Coronary artery (tissue), 2 donors: ENCODE results near the gene TMEM151A.

ENCODE experiments used
- DNase-seq: peaks from one replicate; pipeline ENCODE4 v3.0.0-alpha.2; 2017; ENCODE audit warnings: low spot score
- H3K27ac ChIP-seq, 2 donors: fragments of 200-600 bp; sonication (generic); one replicate each; pipeline ENCODE4 v1.5.1; 2016 to 2019
- H3K4me3 ChIP-seq: fragments of 200-600 bp; sonication (generic); 2 replicates; pipeline ENCODE4 v1.5.1; 2016; ENCODE audit warnings: mild to moderate bottlenecking, moderate library complexity
- TF ChIP-seq, protein P1 (sequence below): fragments of 200-600 bp; sonication (generic); IDR thresholded peaks from one replicate; pipeline ENCODE4 v1.5.1; 2019; ENCODE audit warnings: antibody characterized with exemption

Gene TMEM151A

DNA sequence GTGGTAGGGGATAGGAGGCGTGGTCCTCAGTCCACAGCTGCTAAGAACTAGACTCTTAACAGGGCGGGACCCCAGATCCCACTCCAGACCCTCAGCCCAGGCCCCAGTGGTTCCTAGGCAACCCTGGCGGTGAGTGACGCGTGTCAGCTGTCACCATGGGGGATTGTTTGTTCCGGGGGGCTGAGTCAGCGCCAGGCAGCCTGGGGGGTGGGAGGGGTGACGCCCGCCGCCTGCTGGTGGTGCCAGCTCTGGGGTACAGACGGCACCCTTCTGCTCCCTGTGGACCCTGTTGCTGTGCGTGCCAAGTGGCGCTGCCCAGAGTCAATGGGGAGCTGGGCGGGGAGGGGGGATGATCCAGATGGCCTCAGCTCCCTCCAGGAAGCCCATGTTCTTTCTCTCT, 11.3 kb upstream of the TMEM151A start:
- DNase-seq = no peak
- Histone ChIP-seq H3K4me3 (no peak overlapping the region), H3K27ac (no peak overlapping the region)
- TF ChIP-seq, protein P1, sequence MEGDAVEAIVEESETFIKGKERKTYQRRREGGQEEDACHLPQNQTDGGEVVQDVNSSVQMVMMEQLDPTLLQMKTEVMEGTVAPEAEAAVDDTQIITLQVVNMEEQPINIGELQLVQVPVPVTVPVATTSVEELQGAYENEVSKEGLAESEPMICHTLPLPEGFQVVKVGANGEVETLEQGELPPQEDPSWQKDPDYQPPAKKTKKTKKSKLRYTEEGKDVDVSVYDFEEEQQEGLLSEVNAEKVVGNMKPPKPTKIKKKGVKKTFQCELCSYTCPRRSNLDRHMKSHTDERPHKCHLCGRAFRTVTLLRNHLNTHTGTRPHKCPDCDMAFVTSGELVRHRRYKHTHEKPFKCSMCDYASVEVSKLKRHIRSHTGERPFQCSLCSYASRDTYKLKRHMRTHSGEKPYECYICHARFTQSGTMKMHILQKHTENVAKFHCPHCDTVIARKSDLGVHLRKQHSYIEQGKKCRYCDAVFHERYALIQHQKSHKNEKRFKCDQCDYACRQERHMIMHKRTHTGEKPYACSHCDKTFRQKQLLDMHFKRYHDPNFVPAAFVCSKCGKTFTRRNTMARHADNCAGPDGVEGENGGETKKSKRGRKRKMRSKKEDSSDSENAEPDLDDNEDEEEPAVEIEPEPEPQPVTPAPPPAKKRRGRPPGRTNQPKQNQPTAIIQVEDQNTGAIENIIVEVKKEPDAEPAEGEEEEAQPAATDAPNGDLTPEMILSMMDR = no peak

DNA sequence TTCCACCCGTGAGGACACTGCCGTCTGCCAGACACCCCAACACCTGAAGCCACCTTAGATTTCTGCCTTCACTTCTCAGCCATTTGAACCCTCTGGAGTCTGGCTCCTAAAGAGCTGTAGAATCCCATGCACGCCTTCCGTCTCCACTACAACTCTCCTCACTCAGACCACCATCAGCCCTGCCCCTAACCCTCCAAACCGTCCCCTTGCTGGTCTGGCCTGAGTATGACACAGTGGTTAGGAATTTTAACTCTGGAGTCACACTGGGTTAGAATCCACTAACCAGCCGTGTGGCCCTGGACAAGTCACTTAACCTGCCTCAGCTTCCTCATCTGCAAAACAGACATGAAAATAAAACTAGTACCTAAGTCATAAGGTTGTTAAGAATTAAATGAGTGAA, 10.7 kb upstream of the TMEM151A start:
- TF ChIP-seq, protein P1 = no peak
- DNase-seq = no peak
- H3K4me3 ChIP-seq = no peak overlapping the region
- no peak overlapping the region for H3K27ac ChIP-seq

DNA sequence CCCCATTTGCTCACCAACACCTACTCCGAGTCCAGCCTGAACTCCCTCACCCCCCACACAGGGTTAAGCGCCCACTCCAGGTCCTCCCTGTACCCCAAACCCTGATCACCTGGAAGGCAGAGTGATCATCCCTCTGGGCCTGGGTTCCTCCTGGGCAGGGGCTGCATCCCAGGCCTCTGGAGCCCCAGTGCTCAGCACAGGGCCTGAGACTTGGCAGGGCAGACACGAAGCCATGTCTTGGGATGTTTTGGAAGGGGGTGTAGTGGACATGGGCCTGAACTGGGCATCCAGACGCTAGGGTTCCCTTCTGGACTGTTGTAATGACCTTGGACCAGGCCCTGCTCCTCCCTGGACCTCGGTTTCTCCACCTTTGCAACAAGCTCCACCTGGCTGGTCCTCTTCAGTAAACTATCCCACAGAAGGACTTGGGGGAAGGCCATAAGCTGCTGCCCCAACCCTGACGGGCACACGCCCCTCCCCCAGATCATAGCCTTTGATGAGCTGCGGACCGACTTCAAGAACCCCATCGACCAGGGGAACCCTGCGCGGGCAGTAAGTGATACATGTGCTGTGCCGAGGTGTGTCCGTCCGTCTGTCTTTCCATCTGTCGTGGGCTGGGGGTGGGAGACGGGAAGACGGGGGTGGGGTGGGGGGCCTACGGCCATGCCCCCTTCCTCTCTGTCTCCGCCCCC, 9.8 kb upstream of the TMEM151A start:
- TF ChIP-seq, protein P1 = no peak
- no peak for DNase-seq
- Histone ChIP-seq H3K4me3 (no peak overlapping the region), H3K27ac (no peak overlapping the region)

DNA sequence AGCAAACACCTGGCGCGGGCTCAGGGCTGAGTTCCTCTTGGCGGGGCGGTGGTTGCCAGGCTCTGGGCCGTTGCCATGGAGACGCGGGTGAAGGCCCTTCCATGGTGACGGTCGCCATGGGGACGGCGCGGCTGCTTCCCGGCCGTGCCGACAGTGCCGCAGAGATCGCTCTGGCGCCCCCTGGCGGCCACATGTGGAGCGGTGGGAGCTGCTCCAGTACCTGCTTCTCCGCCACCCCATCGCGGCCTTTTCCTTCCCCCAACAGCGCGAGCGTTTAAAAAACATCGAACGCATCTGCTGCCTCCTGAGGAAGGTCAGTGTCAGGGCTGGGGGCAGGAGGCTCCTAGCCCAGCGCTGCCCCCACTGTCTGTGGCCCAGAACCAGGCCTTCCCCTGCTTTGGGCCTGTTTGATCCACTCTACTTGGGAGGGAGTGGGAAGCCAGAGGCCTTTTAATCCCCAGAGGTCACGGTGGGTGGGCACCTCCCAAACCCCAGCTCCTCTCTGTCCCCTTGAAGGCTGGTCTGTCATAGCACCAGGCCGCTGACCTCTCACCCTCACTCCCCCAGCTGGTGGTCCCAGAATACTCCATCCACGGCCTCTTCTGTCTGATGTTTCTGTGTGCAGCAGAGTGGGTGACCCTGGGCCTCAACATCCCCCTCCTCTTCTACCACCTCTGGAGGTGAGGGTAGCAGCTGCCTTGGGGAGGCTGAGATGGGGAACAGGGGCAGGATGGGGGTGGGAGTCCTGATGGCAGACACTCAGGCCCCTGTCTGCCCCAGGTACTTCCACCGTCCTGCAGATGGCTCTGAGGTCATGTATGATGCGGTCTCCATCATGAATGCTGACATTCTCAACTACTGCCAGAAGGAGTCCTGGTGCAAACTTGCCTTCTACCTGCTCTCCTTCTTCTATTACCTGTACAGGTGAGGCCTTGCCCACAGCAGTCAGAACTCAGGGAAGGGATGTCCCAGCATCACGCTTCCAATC, 8.9 kb upstream of the TMEM151A start:
- Histone ChIP-seq H3K4me3 (no peak overlapping the region), H3K27ac (no peak overlapping the region)
- DNase-seq = peak; percentile 97
- TF ChIP-seq, protein P1 = peak; percentile 93

DNA sequence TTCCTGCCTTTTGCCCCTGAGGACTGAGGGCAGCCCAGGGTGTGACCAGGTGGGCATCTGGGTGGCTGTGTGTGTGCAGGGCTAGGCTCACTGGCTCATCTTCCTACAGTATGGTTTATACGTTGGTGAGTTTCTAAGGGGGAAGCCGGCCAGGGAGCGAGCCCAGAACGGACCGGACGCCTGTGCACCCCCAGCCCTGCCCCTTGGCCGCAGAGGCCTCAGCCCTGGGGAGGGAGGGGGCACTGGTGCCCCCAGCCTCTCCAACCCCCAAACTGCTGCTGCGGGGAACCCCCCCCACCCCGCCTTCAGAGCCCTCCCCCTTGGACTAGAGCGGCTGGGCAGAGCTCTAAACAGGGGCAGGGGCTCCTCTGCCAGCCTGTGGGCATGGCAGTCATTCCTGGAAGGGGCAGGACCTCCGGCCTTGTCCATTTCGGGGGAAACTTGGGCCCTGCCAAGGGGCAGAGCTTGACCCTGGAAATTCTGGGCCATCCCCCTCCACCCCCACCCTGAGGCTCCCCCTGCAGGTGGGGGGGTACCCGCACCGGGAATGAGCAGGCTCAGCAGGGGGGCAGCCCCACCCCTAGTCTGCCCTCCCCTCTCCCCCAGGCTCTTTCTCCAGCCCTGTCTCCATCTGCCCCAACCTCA, 8.1 kb upstream of the TMEM151A start:
- TF ChIP-seq, protein P1 = no peak
- Histone ChIP-seq H3K4me3 (no peak overlapping the region), H3K27ac (no peak overlapping the region)
- DNase-seq = no peak

DNA sequence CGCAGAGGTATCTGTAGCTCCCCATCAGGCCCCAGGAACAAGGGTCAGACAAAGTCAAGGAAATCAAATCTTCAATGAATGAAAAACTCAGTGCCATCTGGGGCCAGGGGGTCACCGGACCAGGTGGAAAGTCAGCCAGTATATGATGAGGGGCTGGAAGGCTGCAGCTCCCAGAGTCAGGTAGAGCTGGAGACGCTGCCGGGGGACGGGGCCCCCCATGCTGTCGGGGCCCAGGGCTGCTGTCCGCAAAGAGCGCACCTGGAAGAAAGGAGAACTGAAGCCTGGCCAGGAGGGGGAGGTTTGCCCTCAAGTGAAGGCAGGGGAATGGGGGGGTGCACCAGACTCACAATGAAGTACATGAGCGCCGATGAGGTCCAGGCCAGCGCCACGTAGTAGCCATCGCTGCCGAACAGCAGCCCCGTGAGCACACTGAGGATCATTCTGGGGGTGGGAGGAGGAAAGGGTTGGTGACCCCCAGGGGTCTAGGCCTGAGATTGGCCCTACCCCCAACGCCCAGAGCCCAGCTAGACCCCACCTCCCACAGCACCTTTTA, 7.1 kb upstream of the TMEM151A start:
- TF ChIP-seq, protein P1 = no peak

More for the DNA sequence above, 7.1 kb upstream of the TMEM151A start:
- H3K27ac ChIP-seq = no peak overlapping the region
- H3K4me3 ChIP-seq = no peak overlapping the region
- DNase-seq = no peak
